SK-N-SH treated with all-trans-retinoic acid at 6 μM for 48 hours (cell line): ENCODE data around the gene CREBBP.

Experiments used
- BACH2 ChIP-seq: fragments of 250-450 bp; sonication (Bioruptor Pico); IDR thresholded peaks from 2 replicates; pipeline ENCODE4 v1.9.0; 2021; ENCODE audit warnings: mild to moderate bottlenecking, borderline replicate concordance
- ESRRG ChIP-seq: fragments of 250-450 bp; sonication (Bioruptor Pico); IDR thresholded peaks from 2 replicates; pipeline ENCODE4 v1.6.1; 2021; ENCODE audit warnings: mild to moderate bottlenecking
- ZNF565 ChIP-seq: fragments of 450-650 bp; formaldehyde crosslinking; conservative IDR thresholded peaks from 2 replicates; pipeline ENCODE4 v1.5.0; 2020; ENCODE audit warnings: low read depth, mild to moderate bottlenecking, moderate library complexity
- ZNF8 ChIP-seq: fragments of 450-650 bp; formaldehyde crosslinking; IDR thresholded peaks from 2 replicates; pipeline ENCODE4 v1.5.0; 2020; ENCODE audit warnings: mild to moderate bottlenecking, moderate library complexity
- TF ChIP-seq, protein P1 (sequence below): fragments of 250-450 bp; sonication (Bioruptor Pico); IDR thresholded peaks from 2 replicates; pipeline ENCODE4 v1.5.0; 2020; ENCODE audit warnings: mild to moderate bottlenecking, moderate library complexity

GRCh38 chr16:3716831-3717234, 163.7 kb downstream of the CREBBP start:
- TF ChIP-seq, protein P1, sequence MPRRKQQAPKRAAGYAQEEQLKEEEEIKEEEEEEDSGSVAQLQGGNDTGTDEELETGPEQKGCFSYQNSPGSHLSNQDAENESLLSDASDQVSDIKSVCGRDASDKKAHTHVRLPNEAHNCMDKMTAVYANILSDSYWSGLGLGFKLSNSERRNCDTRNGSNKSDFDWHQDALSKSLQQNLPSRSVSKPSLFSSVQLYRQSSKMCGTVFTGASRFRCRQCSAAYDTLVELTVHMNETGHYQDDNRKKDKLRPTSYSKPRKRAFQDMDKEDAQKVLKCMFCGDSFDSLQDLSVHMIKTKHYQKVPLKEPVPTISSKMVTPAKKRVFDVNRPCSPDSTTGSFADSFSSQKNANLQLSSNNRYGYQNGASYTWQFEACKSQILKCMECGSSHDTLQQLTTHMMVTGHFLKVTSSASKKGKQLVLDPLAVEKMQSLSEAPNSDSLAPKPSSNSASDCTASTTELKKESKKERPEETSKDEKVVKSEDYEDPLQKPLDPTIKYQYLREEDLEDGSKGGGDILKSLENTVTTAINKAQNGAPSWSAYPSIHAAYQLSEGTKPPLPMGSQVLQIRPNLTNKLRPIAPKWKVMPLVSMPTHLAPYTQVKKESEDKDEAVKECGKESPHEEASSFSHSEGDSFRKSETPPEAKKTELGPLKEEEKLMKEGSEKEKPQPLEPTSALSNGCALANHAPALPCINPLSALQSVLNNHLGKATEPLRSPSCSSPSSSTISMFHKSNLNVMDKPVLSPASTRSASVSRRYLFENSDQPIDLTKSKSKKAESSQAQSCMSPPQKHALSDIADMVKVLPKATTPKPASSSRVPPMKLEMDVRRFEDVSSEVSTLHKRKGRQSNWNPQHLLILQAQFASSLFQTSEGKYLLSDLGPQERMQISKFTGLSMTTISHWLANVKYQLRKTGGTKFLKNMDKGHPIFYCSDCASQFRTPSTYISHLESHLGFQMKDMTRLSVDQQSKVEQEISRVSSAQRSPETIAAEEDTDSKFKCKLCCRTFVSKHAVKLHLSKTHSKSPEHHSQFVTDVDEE (CRISPR knock-in tag) = no peak
- no peak for TF ChIP-seq ZNF565 (CRISPR knock-in tag)
- TF ChIP-seq ZNF8 (CRISPR knock-in tag) = no peak
- no peak for TF ChIP-seq ESRRG (CRISPR knock-in tag)
- TF ChIP-seq BACH2 = no peak
